SK-N-SH (cell line): ENCODE results near the gene GPC5. TPM values are rescaled to one million over a fixed set of nuclear protein-coding genes. Genes with fewer than 3 reads are reported as not detected.

Source experiments
- CTCF ChIA-PET: fragments of 300-600, 350-600 bp; formaldehyde crosslinking; extraction: SDS; loops from one replicate; lab custom pipeline; 2021; lab: Yijun Ruan, JAX
- POLR2A ChIA-PET: fragments of 350-600 bp; sonication (Branson Sonifier 250); formaldehyde crosslinking; extraction: SDS; loops from one replicate; lab custom pipeline; 2020; ENCODE audit warnings: antibody characterized with exemption, inconsistent platforms; lab: Yijun Ruan, JAX
- DNase-seq: peaks from one replicate; pipeline ENCODE4 v3.0.0; 2012
- H2AFZ ChIP-seq: fragments of 200-600 bp; sonication (generic); 2 replicates; pipeline ENCODE4 v1.8.1; 2016; ENCODE audit warnings: antibody characterized with exemption, mild to moderate bottlenecking, low read depth
- H3F3A ChIP-seq: fragments of 200-600 bp; sonication (generic); replicated peaks from 2 replicates; pipeline ENCODE3; 2016; ENCODE audit warnings: antibody characterized with exemption, mild to moderate bottlenecking; ENCODE audit not compliant: insufficient read depth
- H3K27ac ChIP-seq, 2 experiments: fragments of 200-500 bp in 1 of 2; fragments of 200-600 bp in 1 of 2; sonication (Bioruptor generic) in 1 of 2; sonication (generic), shearing (Covaris generic) in 1 of 2; 2 replicates each; pipeline versions ENCODE4 v1.5.1 to v1.6.1; 2014 to 2016; ENCODE audit warnings: low read depth in 2 of 2, inconsistent platforms in 1 of 2, low read length in 1 of 2, mild to moderate bottlenecking in 1 of 2, mixed read lengths in 1 of 2
- H3K27me3 ChIP-seq: fragments of 200-600 bp; sonication (generic), shearing (Covaris generic); 2 replicates; pipeline ENCODE4 v1.6.1; 2016; ENCODE audit warnings: mixed run types; ENCODE audit not compliant: insufficient read depth
- H3K36me3 ChIP-seq, 2 experiments: fragments of 200-500 bp in 1 of 2; fragments of 200-600 bp in 1 of 2; sonication (Bioruptor generic) in 1 of 2; sonication (generic) in 1 of 2; replicated peaks in 1 of 2; 2 replicates each; pipeline versions ENCODE3 to v1.5.1; 2014 to 2016; ENCODE audit warnings: low read length in 1 of 2, mild to moderate bottlenecking in 1 of 2; ENCODE audit not compliant: insufficient read depth in 2 of 2, control insufficient read depth in 1 of 2
- H3K4me1 ChIP-seq, 2 experiments: fragments of 200-500 bp in 1 of 2; fragments of 200-600 bp in 1 of 2; sonication (Bioruptor generic) in 1 of 2; sonication (generic), shearing (Covaris generic) in 1 of 2; 2 replicates each; pipeline versions ENCODE4 v1.5.1 to v1.6.1; 2014 to 2016; ENCODE audit warnings: low read depth in 1 of 2, low read length in 1 of 2, mixed run types in 1 of 2; ENCODE audit not compliant: insufficient read depth in 2 of 2, control insufficient read depth in 1 of 2
- H3K4me2 ChIP-seq: fragments of 200-600 bp; sonication (generic), shearing (Covaris generic); 2 replicates; pipeline ENCODE4 v1.6.1; 2017; ENCODE audit warnings: mixed run types
- H3K4me3 ChIP-seq, 2 experiments: fragments of 200-500 bp in 1 of 2; fragments of 200-600 bp in 1 of 2; sonication (Bioruptor generic) in 1 of 2; sonication (generic), shearing (Covaris generic) in 1 of 2; 2 replicates each; pipeline versions ENCODE4 v1.5.1 to v1.8.1; 2014 to 2016; ENCODE audit warnings: low read depth in 2 of 2, inconsistent platforms in 1 of 2, low read length in 1 of 2, mild to moderate bottlenecking in 1 of 2, mixed read lengths in 1 of 2, moderate library complexity in 1 of 2
- H3K79me2 ChIP-seq: fragments of 200-600 bp; sonication (generic); 2 replicates; pipeline ENCODE4 v1.8.1; 2017; ENCODE audit warnings: mild to moderate bottlenecking; ENCODE audit not compliant: insufficient read depth
- H3K9ac ChIP-seq: fragments of 200-600 bp; sonication (generic); 2 replicates; pipeline ENCODE4 v1.6.1; 2017; ENCODE audit warnings: mixed run types
- H3K9me2 ChIP-seq: fragments of 200-600 bp; sonication (generic); 2 replicates; pipeline ENCODE4 v1.6.1; 2017; ENCODE audit warnings: mixed run types
- H3K9me3 ChIP-seq: fragments of 200-600 bp; sonication (generic); 2 replicates; pipeline ENCODE4 v1.6.1; 2017; ENCODE audit warnings: mixed run types, mild to moderate bottlenecking, moderate library complexity
- H4K20me1 ChIP-seq: fragments of 200-600 bp; sonication (generic); 2 replicates; pipeline ENCODE4 v1.6.1; 2017; ENCODE audit warnings: mild to moderate bottlenecking, mixed run types; ENCODE audit not compliant: insufficient read depth
- CHD2 ChIP-seq: fragments of 150-350 bp; IDR thresholded peaks from 2 replicates; pipeline ENCODE4 v1.6.1; 2018; ENCODE audit warnings: low read length; ENCODE audit not compliant: partially characterized antibody
- CTCF ChIP-seq: fragments of 200-600 bp; sonication (generic); IDR thresholded peaks from 2 replicates; pipeline ENCODE4 v1.6.1; 2017; ENCODE audit warnings: antibody characterized with exemption, mild to moderate bottlenecking, moderate library complexity
- EP300 ChIP-seq, 2 experiments: IDR thresholded peaks; 2 replicates each; pipeline versions ENCODE4 v1.4.0 to v1.6.1; 2012; ENCODE audit warnings: borderline replicate concordance in 1 of 2, low read depth in 1 of 2, low read length in 1 of 2
- FOSL2 ChIP-seq: IDR thresholded peaks from 2 replicates; pipeline ENCODE4 v1.4.0; 2012; ENCODE audit warnings: low read depth, mild to moderate bottlenecking, moderate library complexity, borderline replicate concordance
- FOXM1 ChIP-seq: IDR thresholded peaks from 2 replicates; pipeline ENCODE4 v1.4.0; 2012; ENCODE audit warnings: low read depth, mild to moderate bottlenecking
- GABPA ChIP-seq: IDR thresholded peaks from 2 replicates; pipeline ENCODE4 v1.4.0; 2012; ENCODE audit warnings: low read depth, mild to moderate bottlenecking
- IRF3 ChIP-seq: fragments of 150-350 bp; IDR thresholded peaks from 2 replicates; pipeline ENCODE4 v1.6.1; 2016; ENCODE audit warnings: mild to moderate bottlenecking, low read depth, low read length
- JUND ChIP-seq: IDR thresholded peaks from 2 replicates; pipeline ENCODE4 v1.4.0; 2012
- MAX ChIP-seq: IDR thresholded peaks from 2 replicates; pipeline ENCODE4 v1.4.0; 2012; ENCODE audit warnings: low read depth
- MEF2A ChIP-seq: IDR thresholded peaks from 2 replicates; pipeline ENCODE4 v1.4.0; 2012; ENCODE audit warnings: low read depth, borderline replicate concordance
- MXI1 ChIP-seq: IDR thresholded peaks from 2 replicates; pipeline ENCODE4 v1.6.1; 2012; ENCODE audit warnings: mild to moderate bottlenecking, low read depth, low read length, improper control_type of control experiment
- POLR2AphosphoS5 ChIP-seq: IDR thresholded peaks from 2 replicates; pipeline ENCODE4 v1.6.1; 2012; ENCODE audit warnings: low read depth, low read length
- RAD21 ChIP-seq: IDR thresholded peaks from 2 replicates; pipeline ENCODE4 v1.6.1; 2012; ENCODE audit warnings: mild to moderate bottlenecking, low read length
- REST ChIP-seq: IDR thresholded peaks from 2 replicates; pipeline ENCODE4 v1.6.1; 2012; ENCODE audit warnings: mild to moderate bottlenecking, low read depth, low read length, moderate library complexity
- RFX5 ChIP-seq: IDR thresholded peaks from 2 replicates; pipeline ENCODE4 v1.6.1; 2012; ENCODE audit warnings: mild to moderate bottlenecking, improper control_type of control experiment, low read length
- RXRA ChIP-seq: IDR thresholded peaks from 2 replicates; pipeline ENCODE4 v1.4.0; 2012; ENCODE audit warnings: low read depth, mild to moderate bottlenecking, borderline replicate concordance
- TAF1 ChIP-seq: IDR thresholded peaks from 2 replicates; pipeline ENCODE4 v1.6.1; 2012; ENCODE audit warnings: low read depth, mild to moderate bottlenecking, low read length, moderate library complexity, borderline replicate concordance
- TCF12 ChIP-seq: IDR thresholded peaks from 2 replicates; pipeline ENCODE4 v1.4.0; 2012
- TEAD4 ChIP-seq: IDR thresholded peaks from 2 replicates; pipeline ENCODE4 v1.4.0; 2012; ENCODE audit warnings: mild to moderate bottlenecking, borderline replicate concordance; ENCODE audit not compliant: insufficient read depth
- USF2 ChIP-seq: fragments of 150-350 bp; IDR thresholded peaks from 2 replicates; pipeline ENCODE4 v1.6.1; 2017; ENCODE audit warnings: antibody characterized with exemption, low read length, low read depth, borderline replicate concordance
- YY1 ChIP-seq: IDR thresholded peaks from 2 replicates; pipeline ENCODE4 v1.4.0; 2012; ENCODE audit warnings: low read depth, mild to moderate bottlenecking
- ZBTB33 ChIP-seq: IDR thresholded peaks from 2 replicates; pipeline ENCODE4 v1.4.0; 2012; ENCODE audit warnings: low read depth, borderline replicate concordance
- WGBS: methylation state at CpG from one replicate; pipeline ENCODE4 v1.1.6; 2017; ENCODE audit warnings: low lambda C conversion rate; 5-methylcytosine and 5-hydroxymethylcytosine counted together
- polyA plus RNA-seq, 3 experiments: library from polyadenylated mRNA; depleted of rRNA; stranded (reverse); fragments of >200 nt; gene quantifications; 2 replicates each; pipeline ENCODE4 v1.2.3, GENCODE V29; 2012

GPC5 gene
- polyA plus RNA-seq, 1 of the 3 experiments (the other 2 are of a cell fraction), result 0.03 TPM

- TF ChIP-seq MXI1 (no peak), RXRA (no peak)
Observed at GRCh38 chr13:92377396-92377795, 979.0 kb downstream of the GPC5 start (continued).

- CTCF ChIA-PET, result interaction anchor here (0.6 kb wide), 1 partner anchor 449 kb away, joined by 3 read pairs; no protein-coding TSS in a partner anchor
- POLR2A ChIA-PET, result no interaction called here
- 22% methylated on average over 3 of the region's 3 CpGs for WGBS
Observed at GRCh38 chr13:92379371-92379770, 981.0 kb downstream of the GPC5 start.

More at GRCh38 chr13:92379371-92379770, 981.0 kb downstream of the GPC5 start:
- Histone ChIP-seq H3F3A (no peaks in the 10 kb centered on the region), H3K4me3 (no peak overlapping the region), H3K9me2 (no peaks in the 10 kb centered on the region), H3K36me3 (no peaks in the 10 kb centered on the region), H3K79me2 (no peaks in the 10 kb centered on the region), H3K4me1 (no peaks in the 10 kb centered on the region), H3K27me3 (no peaks in the 10 kb centered on the region), H3K9me3 (no peaks in the 10 kb centered on the region), H4K20me1 (no peaks in the 10 kb centered on the region), H2AFZ (no peak overlapping the region), H3K4me2 (no peak overlapping the region), H3K27ac (no peak overlapping the region), H3K9ac (no peak overlapping the region)
- no peak for DNase-seq
- TF ChIP-seq ZBTB33 (no peak), FOXM1 (no peak), YY1 (no peak), CHD2 (no peak), FOSL2 (no peak), RFX5 (no peak), TAF1 (no peak), TEAD4 (no peak), EP300 (IDR thresholded peaks at IDR 0.05; ENCODE audit: borderline replicate concordance in 1 of 2, low read depth in 1 of 2, low read length in 1 of 2) (no peak), USF2 (no peak), REST (no peak), RAD21 (no peak), CTCF (no peak), JUND (no peak), IRF3 (no peak), POLR2AphosphoS5 (no peak), GABPA (no peak), TCF12 (no peak), MAX (no peak), MEF2A (no peak)
